Caki2 (cell line): Measurements from ENCODE around the gene DLX3. TPM values are rescaled to one million over a fixed set of nuclear protein-coding genes. Genes with fewer than 3 reads are reported as not detected.

Source experiments
- DNase-seq: peaks from one replicate; pipeline ENCODE4 v3.0.0-alpha.2; 2015; ENCODE audit warnings: low read depth
- in situ Hi-C: cut with HindIII; loops from 2 replicates; pipeline ENCODE4 v1.10.0; 2016; ENCODE audit warnings: low sequenced_read_pairs, low pct_unique_long_range_greater_than_20kb, mixed read lengths
- total RNA-seq: library from RNA; depleted of rRNA; stranded (reverse); fragments of >200 nt; shearing (Covaris generic); gene quantifications from 2 replicates; pipeline ENCODE4 v1.2.3, GENCODE V29; 2014; ENCODE audit warnings: low replicate concordance

The DLX3 gene
- total RNA-seq, 1 experiment from 2014 or later: not detected

GRCh38 chr17:49980703-49981197 is 14.3 kb downstream of the DLX3 start:
- in situ Hi-C loops: no loop called here
- no peak for DNase-seq

- in situ Hi-C loops: no loop called here
Observed at GRCh38 chr17:49979748-49980479, 15.1 kb downstream of the DLX3 start.

GRCh38 chr17:49978501-49978900 is 16.5 kb downstream of the DLX3 start:
- DNase-seq: no peak
- in situ Hi-C loops: no loop called here

More at GRCh38 chr17:49979748-49980479, 15.1 kb downstream of the DLX3 start:
- no peak for DNase-seq

- in situ Hi-C loops: no loop called here
Observed at GRCh38 chr17:49977463-49978389, 17.3 kb downstream of the DLX3 start.

GRCh38 chr17:49976828-49977202 is 18.2 kb downstream of the DLX3 start:
- in situ Hi-C loops: no loop called here
- DNase-seq: no peak

More at GRCh38 chr17:49977463-49978389, 17.3 kb downstream of the DLX3 start:
- no peak for DNase-seq

GRCh38 chr17:49976163-49976827 is 18.7 kb downstream of the DLX3 start:
- in situ Hi-C loops: no loop called here
- DNase-seq: no peak

GRCh38 chr17:49975531-49975930 is 19.5 kb downstream of the DLX3 start:
- in situ Hi-C loops: no loop called here
- no peak for DNase-seq

GRCh38 chr17:49973271-49973615 is 21.8 kb downstream of the DLX3 start:
- in situ Hi-C loops: no loop called here

GRCh38 chr17:49972486-49973270 is 22.3 kb downstream of the DLX3 start:
- in situ Hi-C loops: no loop called here

More at GRCh38 chr17:49973271-49973615, 21.8 kb downstream of the DLX3 start:
- no peak for DNase-seq

GRCh38 chr17:49971848-49972485 is 23.1 kb downstream of the DLX3 start:
- DNase-seq: no peak

More at GRCh38 chr17:49972486-49973270, 22.3 kb downstream of the DLX3 start:
- no peak for DNase-seq

GRCh38 chr17:49971199-49971847 is 23.7 kb downstream of the DLX3 start:
- no peak for DNase-seq
- in situ Hi-C loops: no loop called here

More at GRCh38 chr17:49971848-49972485, 23.1 kb downstream of the DLX3 start:
- in situ Hi-C loops: no loop called here

- in situ Hi-C loops: no loop called here
- no peak for DNase-seq
Observed at GRCh38 chr17:49970498-49970897, 24.5 kb downstream of the DLX3 start.

- in situ Hi-C loops: no loop called here
- no peak for DNase-seq
Observed at GRCh38 chr17:49969795-49970389, 25.1 kb downstream of the DLX3 start.

- no peak for DNase-seq
- in situ Hi-C loops: no loop called here
Observed at GRCh38 chr17:49969134-49969759, 25.8 kb downstream of the DLX3 start, which contains the start of gene DLX4. TSS of gene DLX4 (plus strand) at chr17:49969190. CDS start at chr17:49969469, 279 bp downstream.

GRCh38 chr17:49968405-49969133 is 26.5 kb downstream of the DLX3 start:
- peak; percentile 73 for DNase-seq
- in situ Hi-C loops: no loop called here
